ENCODE measurements around the gene ATG4B.

Gene ATG4B

GRCh38 chr2:241695651-241696050 is 58.2 kb downstream of the ATG4B start:
- no peak for DNase-seq

- no peak for DNase-seq
Measured at GRCh38 chr2:241701149-241701398, 63.6 kb downstream of the ATG4B start.

GRCh38 chr2:241701399-241702154 is 64.1 kb downstream of the ATG4B start, which contains the start of gene ING5:
TSS of gene ING5 (plus strand) at chr2:241702039. CDS start at chr2:241702066, 27 bp downstream.
- peak; percentile 99 for DNase-seq

GRCh38 chr2:241702155-241703031 is 64.9 kb downstream of the ATG4B start:
- DNase-seq: peak; percentile 96

GRCh38 chr2:241703032-241703604 is 65.6 kb downstream of the ATG4B start:
- no peak for DNase-seq

- no peak for DNase-seq
Measured at GRCh38 chr2:241706537-241706936, 69.0 kb downstream of the ATG4B start.

GRCh38 chr2:241708879-241709278 is 71.4 kb downstream of the ATG4B start:
- DNase-seq: no peak

GRCh38 chr2:241719093-241719492 is 81.6 kb downstream of the ATG4B start:
- no peak for DNase-seq

GRCh38 chr2:241720099-241720498 is 82.6 kb downstream of the ATG4B start:
- no peak for DNase-seq

GRCh38 chr2:241720560-241720959 is 83.1 kb downstream of the ATG4B start:
- no peak for DNase-seq

- DNase-seq: no peak
Measured at GRCh38 chr2:241721852-241722251, 84.4 kb downstream of the ATG4B start.

- no peak for DNase-seq
Measured at GRCh38 chr2:241722896-241723454, 85.5 kb downstream of the ATG4B start.

Measured in activated effector memory CD4-positive, alpha-beta T cell treated with anti-CD3 and anti-CD28 coated beads, Interleukin-2, amount 50 U/mL, for 16 hours (primary cell).